ENCODE data around the gene FGF7. TPM values are rescaled to one million over a fixed set of nuclear protein-coding genes. Genes with fewer than 3 reads are reported as not detected.

The FGF7 gene
- total and polyA plus RNA-seq, 2 of the 8 experiments (the other 6 are each of a cell fraction or from before 2014, with no cell fraction given): not detected

DNA sequence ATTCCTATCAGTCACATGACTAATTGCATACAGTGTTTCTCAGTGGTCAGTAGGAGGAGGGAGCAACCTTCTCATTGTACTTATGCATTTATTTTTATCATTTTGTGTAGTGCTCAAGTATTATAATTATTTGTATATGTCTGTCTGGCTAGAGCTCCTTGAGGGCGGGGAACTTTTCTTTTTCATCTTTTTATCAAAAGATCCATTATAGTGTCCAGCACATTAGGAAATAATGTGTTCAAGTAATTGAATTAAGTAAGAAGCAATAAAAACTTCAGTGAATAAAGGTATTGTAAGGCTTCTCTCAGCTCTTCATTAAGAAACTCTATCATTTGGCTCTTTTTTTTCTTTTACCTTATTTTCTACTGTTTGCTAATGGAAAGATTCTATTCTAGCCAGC is 18.8 kb downstream of the FGF7 start:
- Histone ChIP-seq H3K4me1 (replicated peaks in 1 of 4; ENCODE audit: control insufficient read depth in 3 of 4, insufficient read depth in 4 of 4, low read length in 3 of 4) (no peaks in the 10 kb centered on the region), H4K20me1 (replicated peaks in 1 of 2; ENCODE audit: control insufficient read depth in 1 of 2, insufficient read depth in 2 of 2, low read length in 2 of 2) (no peaks in the 10 kb centered on the region)
- no peak for FAIRE-seq

More for the DNA sequence above, 18.8 kb downstream of the FGF7 start:
- Histone ChIP-seq H3K27me3 (replicated peaks in 1 of 4; ENCODE audit: control insufficient read depth in 3 of 4, extremely low read depth in 1 of 4, insufficient read depth in 3 of 4, low read length in 3 of 4) (no peaks in the 10 kb centered on the region), H2BK12ac (ENCODE audit: low read depth, low read length) (no peak overlapping the region), H2AFZ (ENCODE audit: low read length) (no peak overlapping the region), H3K79me1 (ENCODE audit: low read depth, low read length) (no peaks in the 10 kb centered on the region), H3K36me3 (ENCODE audit: control insufficient read depth in 2 of 4, insufficient read depth in 4 of 4, low read length in 3 of 4) (no peaks in the 10 kb centered on the region), H3K4me3 (ENCODE audit: extremely low read depth in 1 of 4, insufficient read depth in 2 of 4, low read depth in 3 of 4, low read length in 4 of 4) (no peak overlapping the region), H3K56ac (replicated peaks; ENCODE audit: insufficient read length, low read depth, low read length) (no peak overlapping the region), H4K5ac (ENCODE audit: insufficient read length, low read depth, low read length) (no peak overlapping the region), H2AK5ac (ENCODE audit: low read depth, low read length) (no peak overlapping the region), H3K18ac (ENCODE audit: extremely low read depth, low read length) (no peak overlapping the region), H2BK5ac (ENCODE audit: low read depth, low read length) (no peak overlapping the region), H2BK15ac (ENCODE audit: low read length) (no peak overlapping the region), H4K8ac (ENCODE audit: extremely low read depth, insufficient read depth, low read length) (no peak overlapping the region), H2BK20ac (ENCODE audit: low read length) (no peak overlapping the region), H3K9ac (replicated peaks in 1 of 4; ENCODE audit: extremely low read depth in 1 of 4, low read depth in 3 of 4, low read length in 3 of 4) (no peak overlapping the region), H3K4me2 (ENCODE audit: insufficient read depth in 1 of 2, low read depth in 2 of 2, low read length in 2 of 2) (no peak overlapping the region), H3K4ac (replicated peaks; ENCODE audit: insufficient read length, low read depth, low read length) (no peak overlapping the region), H3K14ac (ENCODE audit: insufficient read length) (no peak overlapping the region), H3K23me2 (ENCODE audit: low read depth, low read length) (no peaks in the 10 kb centered on the region), H3K27ac (ENCODE audit: low read depth, low read length) (no peak overlapping the region), H2BK120ac (replicated peaks; ENCODE audit: low read depth, low read length) (no peak overlapping the region), H4K91ac (replicated peaks; ENCODE audit: insufficient read length, low read length) (no peak overlapping the region), H3K79me2 (ENCODE audit: control insufficient read depth in 1 of 2, insufficient read depth in 2 of 2, low read length in 2 of 2) (no peaks in the 10 kb centered on the region), H3K23ac (ENCODE audit: insufficient read length) (no peak overlapping the region), H3K9me3 (ENCODE audit: insufficient read depth in 2 of 2, low read depth in 1 of 2, low read length in 1 of 2) (no peaks in the 10 kb centered on the region)
- ChIA-PET CTCF (ENCODE audit: partially characterized antibody) (interaction anchor here (1.2 to 1.7 kb wide), 2 partner anchors 30 to 642 kb away, joined by 3 to 4 read pairs; no protein-coding TSS in a partner anchor), POLR2A (ENCODE audit: partially characterized antibody) (no interaction called here)
- WGBS, 2 experiments (ENCODE audit: extremely low coverage in 1 of 2, insufficient coverage in 1 of 2, insufficient read length in 1 of 2, insufficient replicate concordance in 2 of 2, low coverage in 1 of 2, low lambda C conversion rate in 2 of 2, missing lambda C conversion rate in 1 of 2): 96% methylated on average over 1 of the region's 1 CpG; no CpG with 5 or more reads in 1 of the 2 experiments
- no peak for DNase-seq (ENCODE audit: low read depth in 1 of 2, low spot score in 2 of 2)
- TF ChIP-seq NRF1 (IDR thresholded peaks at IDR 0.05; ENCODE audit: low read depth, low read length) (no peak), SUZ12 (IDR thresholded peaks at IDR 0.05; ENCODE audit: low read length) (no peak), BACH1 (IDR thresholded peaks at IDR 0.05; ENCODE audit: low read length) (no peak), BCL11A (IDR thresholded peaks at IDR 0.05; ENCODE audit: low read depth in 2 of 2, low read length in 2 of 2) (no peak), GABPA (IDR thresholded peaks at IDR 0.05; ENCODE audit: borderline replicate concordance, insufficient read depth, low read length) (no peak), FOSL1 (IDR thresholded peaks at IDR 0.05; ENCODE audit: insufficient read depth, low read depth, low read length) (no peak), POU5F1 (IDR thresholded peaks at IDR 0.05; ENCODE audit: low read depth, low read length) (no peak), CHD1 (IDR thresholded peaks at IDR 0.05; ENCODE audit: low read depth, low read length) (no peak), TCF12 (IDR thresholded peaks at IDR 0.05; ENCODE audit: low read depth, low read length) (no peak), SP2 (IDR thresholded peaks at IDR 0.05; ENCODE audit: low read length) (no peak), SIN3A (conservative IDR thresholded peaks at IDR 0.05 in 1 of 2, IDR thresholded peaks at IDR 0.05 in 1 of 2; ENCODE audit: low read depth in 1 of 2, low read length in 2 of 2) (no peak)
- TF ChIP-seq, protein P1, sequence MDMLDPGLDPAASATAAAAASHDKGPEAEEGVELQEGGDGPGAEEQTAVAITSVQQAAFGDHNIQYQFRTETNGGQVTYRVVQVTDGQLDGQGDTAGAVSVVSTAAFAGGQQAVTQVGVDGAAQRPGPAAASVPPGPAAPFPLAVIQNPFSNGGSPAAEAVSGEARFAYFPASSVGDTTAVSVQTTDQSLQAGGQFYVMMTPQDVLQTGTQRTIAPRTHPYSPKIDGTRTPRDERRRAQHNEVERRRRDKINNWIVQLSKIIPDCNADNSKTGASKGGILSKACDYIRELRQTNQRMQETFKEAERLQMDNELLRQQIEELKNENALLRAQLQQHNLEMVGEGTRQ (IDR thresholded peaks at IDR 0.05; ENCODE audit: low read length): no peak

All from H1 (cell line).